ENCODE measurements around the gene CREB3.
A peak's percentile ranks its signal among the peaks of the same experiment; 100 is the strongest.

CREB3 gene

GRCh38 chr9:35710818-35711500, 21.5 kb upstream of the CREB3 start:
- DNase-seq: no peak
- Histone ChIP-seq H3K4me3 (ENCODE audit: low read length) (no peak overlapping the region), H3K4me2 (ENCODE audit: low read depth, low read length) (no peak overlapping the region), H3K4me1 (ENCODE audit: low read length) (no peaks in the 10 kb centered on the region), H3K9me3 (replicated peaks; ENCODE audit: insufficient read depth, low read length) (no peaks in the 10 kb centered on the region), H3F3A (ENCODE audit: insufficient read depth, low read length) (no peaks in the 10 kb centered on the region), H2AFZ (ENCODE audit: low read length) (no peak overlapping the region), H3K27me3 (replicated peaks; ENCODE audit: insufficient read depth, low read length) (no peaks in the 10 kb centered on the region), H4K20me1 (ENCODE audit: insufficient read depth, low read length) (no peaks in the 10 kb centered on the region), H3K9ac (ENCODE audit: low read length) (no peak overlapping the region), H3K79me2 (ENCODE audit: low read length) (no peaks in the 10 kb centered on the region), H3K9me2 (replicated peaks; ENCODE audit: insufficient read depth, low read length) (no peaks in the 10 kb centered on the region), H3K27ac (ENCODE audit: low read length) (no peak overlapping the region), H3K36me3 (replicated peaks; ENCODE audit: insufficient read depth, low read length) (peaks cover 4% of the 10 kb centered on the region)
- TF ChIP-seq EZH2 (optimal IDR thresholded peaks at IDR 0.05; ENCODE audit: low read depth, low read length): no peak
- no peak for TF ChIP-seq CTCF (IDR thresholded peaks at IDR 0.05; ENCODE audit: low read length)
- no peak for TF ChIP-seq EZH2phosphoT487 (IDR thresholded peaks at IDR 0.05; ENCODE audit: low read length)

- H3F3A ChIP-seq (ENCODE audit: insufficient read depth, low read length): no peaks in the 10 kb centered on the region
- peak; percentile 16 for DNase-seq
- no peaks in the 10 kb centered on the region for H3K27me3 ChIP-seq (replicated peaks; ENCODE audit: insufficient read depth, low read length)
- peaks cover 4% of the 10 kb centered on the region for H3K36me3 ChIP-seq (replicated peaks; ENCODE audit: insufficient read depth, low read length)
- no peak overlapping the region for H3K4me2 ChIP-seq (ENCODE audit: low read depth, low read length)
- H3K4me3 ChIP-seq (ENCODE audit: low read length): no peak overlapping the region
- H3K27ac ChIP-seq (ENCODE audit: low read length): no peak overlapping the region
- H3K9me3 ChIP-seq (replicated peaks; ENCODE audit: insufficient read depth, low read length): no peaks in the 10 kb centered on the region
- H4K20me1 ChIP-seq (ENCODE audit: insufficient read depth, low read length): no peaks in the 10 kb centered on the region
- TF ChIP-seq EZH2 (optimal IDR thresholded peaks at IDR 0.05; ENCODE audit: low read depth, low read length): no peak
- no peak for TF ChIP-seq EZH2phosphoT487 (IDR thresholded peaks at IDR 0.05; ENCODE audit: low read length)
- no peak for TF ChIP-seq CTCF (IDR thresholded peaks at IDR 0.05; ENCODE audit: low read length)
- no peaks in the 10 kb centered on the region for H3K4me1 ChIP-seq (ENCODE audit: low read length)
- no peak overlapping the region for H2AFZ ChIP-seq (ENCODE audit: low read length)
- no peak overlapping the region for H3K9ac ChIP-seq (ENCODE audit: low read length)
- no peaks in the 10 kb centered on the region for H3K9me2 ChIP-seq (replicated peaks; ENCODE audit: insufficient read depth, low read length)
- no peaks in the 10 kb centered on the region for H3K79me2 ChIP-seq (ENCODE audit: low read length)
Observed at GRCh38 chr9:35711501-35712428, 20.7 kb upstream of the CREB3 start.

GRCh38 chr9:35712762-35713400, 19.6 kb upstream of the CREB3 start:
- Histone ChIP-seq H3K27ac (ENCODE audit: low read length) (no peak overlapping the region), H3K36me3 (replicated peaks; ENCODE audit: insufficient read depth, low read length) (peaks cover 4% of the 10 kb centered on the region; the same call in 1 of the 2 replicates), H3K9me2 (replicated peaks; ENCODE audit: insufficient read depth, low read length) (no peaks in the 10 kb centered on the region), H3K4me2 (ENCODE audit: low read depth, low read length) (no peak overlapping the region), H3K9ac (ENCODE audit: low read length) (no peak overlapping the region), H3K9me3 (replicated peaks; ENCODE audit: insufficient read depth, low read length) (no peaks in the 10 kb centered on the region), H3K4me3 (ENCODE audit: low read length) (no peak overlapping the region), H3F3A (ENCODE audit: insufficient read depth, low read length) (no peaks in the 10 kb centered on the region), H3K4me1 (ENCODE audit: low read length) (no peaks in the 10 kb centered on the region), H3K27me3 (replicated peaks; ENCODE audit: insufficient read depth, low read length) (no peaks in the 10 kb centered on the region), H2AFZ (ENCODE audit: low read length) (no peak overlapping the region), H4K20me1 (ENCODE audit: insufficient read depth, low read length) (no peaks in the 10 kb centered on the region), H3K79me2 (ENCODE audit: low read length) (no peaks in the 10 kb centered on the region)
- TF ChIP-seq EZH2 (optimal IDR thresholded peaks at IDR 0.05; ENCODE audit: low read depth, low read length): no peak
- no peak for TF ChIP-seq EZH2phosphoT487 (IDR thresholded peaks at IDR 0.05; ENCODE audit: low read length)
- no peak for TF ChIP-seq CTCF (IDR thresholded peaks at IDR 0.05; ENCODE audit: low read length)
- no peak for DNase-seq
